Esophagus (tissue), 2 donors: Measurements from ENCODE around the gene SCN2A. TPM values are rescaled to one million over a fixed set of nuclear protein-coding genes. Genes with fewer than 3 reads are reported as not detected.

Experiments used
- H3K27ac ChIP-seq, 2 donors: one replicate each; pipeline ENCODE4 v1.5.1; 2013; ENCODE audit warnings: low read depth in 2 of 2, mild to moderate bottlenecking in 2 of 2, inconsistent platforms in 1 of 2, low read length in 1 of 2, moderate library complexity in 1 of 2
- H3K27me3 ChIP-seq, 2 donors: one replicate each; pipeline ENCODE4 v1.6.1; 2013; ENCODE audit warnings: low read length in 2 of 2, control low read depth in 1 of 2, mild to moderate bottlenecking in 1 of 2; ENCODE audit not compliant: insufficient read depth in 2 of 2, control insufficient read depth in 1 of 2
- H3K36me3 ChIP-seq, 2 donors: one replicate each; pipeline ENCODE4 v1.6.1; 2013; ENCODE audit warnings: low read length in 1 of 2; ENCODE audit not compliant: control insufficient read depth in 2 of 2, insufficient read depth in 2 of 2
- H3K4me1 ChIP-seq, 2 donors: one replicate each; pipeline ENCODE4 v1.6.1; 2013; ENCODE audit warnings: low read length in 1 of 2; ENCODE audit not compliant: control insufficient read depth in 2 of 2, insufficient read depth in 2 of 2
- H3K4me3 ChIP-seq, 2 donors: one replicate each; pipeline ENCODE4 v1.5.1; 2013; ENCODE audit warnings: low read length in 2 of 2, mild to moderate bottlenecking in 2 of 2, low read depth in 1 of 2, moderate library complexity in 1 of 2
- H3K9me3 ChIP-seq, 2 donors: one replicate each; pipeline ENCODE4 v1.6.1; 2013; ENCODE audit warnings: mild to moderate bottlenecking in 2 of 2, low read depth in 1 of 2, low read length in 1 of 2, moderate library complexity in 1 of 2; ENCODE audit not compliant: control insufficient read depth in 2 of 2, insufficient read depth in 1 of 2
- WGBS, 2 donors: extraction: QIAGEN DNeasy Blood & Tissue Kit; methylation state at CpG; one replicate each; pipeline ENCODE4 v1.1.7; 2013; 5-methylcytosine and 5-hydroxymethylcytosine counted together
- polyA plus RNA-seq, 2 donors: library from polyadenylated mRNA; stranded (reverse); fragments of 200-250 nt; gene quantifications; one replicate each; pipeline ENCODE4 v1.2.3, GENCODE V29; 2013
- donor health status: healthy with polysubstance abuse.
- donor health status: Bipolar disorder and iron deficiency.

The SCN2A gene
- polyA plus RNA-seq, 2 donors, result 0.01 to 0.02 TPM

DNA sequence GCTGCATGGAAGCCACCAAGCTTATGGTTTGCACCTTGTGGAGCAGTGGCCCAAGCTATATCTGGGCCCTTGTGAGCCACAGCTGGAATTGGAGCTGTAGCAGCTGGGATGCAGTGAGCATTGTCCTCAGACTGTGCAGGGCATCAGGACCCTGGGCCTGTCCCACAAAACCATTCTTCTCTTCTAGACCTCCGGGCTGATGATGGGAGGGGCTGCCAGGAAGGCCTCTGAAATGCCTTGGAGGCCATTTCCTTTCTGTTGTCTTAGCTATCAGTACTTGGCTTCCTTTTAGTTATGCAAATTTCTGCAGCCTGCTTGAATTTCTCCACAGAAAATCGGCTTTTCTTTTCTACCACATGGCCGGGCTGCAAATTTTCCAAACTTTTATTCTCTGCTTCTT, 183.9 kb downstream of the SCN2A start:
- H3K27me3 ChIP-seq, result no peaks in the 10 kb centered on the region
- no peak overlapping the region for H3K4me3 ChIP-seq
- no peaks in the 10 kb centered on the region for H3K4me1 ChIP-seq
- H3K27ac ChIP-seq, result no peak overlapping the region
- WGBS, 2 donors, result 85 to 88% methylated on average over 3 of the region's 3 CpGs
- H3K9me3 ChIP-seq, result no peaks in the 10 kb centered on the region
- H3K36me3 ChIP-seq, result no peaks in the 10 kb centered on the region

DNA sequence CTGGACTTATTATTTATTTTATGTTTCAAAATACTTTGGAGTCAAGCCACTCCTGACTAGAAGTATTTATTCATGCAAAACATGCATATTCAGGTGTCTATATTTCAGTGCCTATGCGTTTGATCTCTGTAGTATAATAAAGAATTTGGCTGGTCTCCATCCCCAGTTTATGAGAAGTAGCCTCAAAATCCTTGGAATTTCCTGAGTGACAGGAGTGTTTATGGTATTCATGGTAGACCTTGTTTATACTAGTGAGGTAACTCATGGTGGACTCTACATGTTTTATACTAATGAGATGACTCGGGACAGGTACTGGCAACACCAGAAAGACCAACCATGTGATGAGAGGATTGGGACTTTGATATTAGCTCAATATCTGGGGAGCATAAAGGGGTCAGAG, 186.3 kb downstream of the SCN2A start:
- Histone ChIP-seq H3K27me3 (no peaks in the 10 kb centered on the region), H3K4me1 (no peaks in the 10 kb centered on the region), H3K9me3 (no peaks in the 10 kb centered on the region), H3K36me3 (no peaks in the 10 kb centered on the region), H3K4me3 (no peak overlapping the region), H3K27ac (no peak overlapping the region)
- WGBS, 2 donors, result 66 to 78% methylated on average over 2 of the region's 2 CpGs

DNA sequence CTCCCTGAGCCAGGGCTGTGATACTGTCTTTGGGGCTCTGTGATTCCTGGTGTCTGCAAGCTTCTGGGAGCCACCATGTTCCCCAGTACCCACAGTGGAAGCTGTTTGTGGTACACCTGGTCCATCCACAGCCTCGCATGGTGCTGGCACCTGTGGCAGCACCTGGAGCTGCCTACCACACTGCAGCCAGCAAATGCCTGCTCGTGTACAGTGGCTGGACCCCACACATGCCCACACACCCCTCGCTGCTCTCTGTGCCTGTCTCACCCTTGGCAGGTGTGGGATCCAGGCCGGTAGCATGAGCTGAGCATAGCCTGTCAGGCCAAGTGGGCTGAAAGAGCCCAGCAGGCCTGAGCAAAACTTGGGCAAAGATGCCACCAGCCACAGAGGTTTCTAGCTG, 188.5 kb downstream of the SCN2A start:
- Histone ChIP-seq H3K9me3 (no peaks in the 10 kb centered on the region), H3K4me3 (no peak overlapping the region), H3K27ac (no peak overlapping the region), H3K27me3 (no peaks in the 10 kb centered on the region), H3K4me1 (no peaks in the 10 kb centered on the region), H3K36me3 (no peaks in the 10 kb centered on the region)
- 86 to 88% methylated on average over 4 of the region's 4 CpGs for WGBS, 2 donors

DNA sequence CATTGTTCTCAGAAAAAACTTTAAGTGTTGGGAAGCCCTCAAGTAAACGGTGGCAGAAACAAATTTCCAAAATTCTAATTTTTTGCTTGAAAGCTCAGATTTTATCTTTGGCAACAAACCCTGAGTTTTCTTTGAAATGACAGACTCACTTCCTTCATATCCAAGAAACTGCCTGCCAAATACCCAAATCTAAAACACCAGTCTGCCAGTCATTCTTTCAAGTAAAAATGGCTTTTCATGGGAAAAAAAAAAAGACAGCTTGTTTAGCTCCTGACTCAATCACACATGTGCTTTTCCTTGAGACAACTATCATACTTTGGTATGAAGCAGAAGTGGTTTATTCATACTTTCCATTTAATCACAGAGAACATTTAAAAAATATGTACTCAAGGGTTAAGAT, 189.7 kb downstream of the SCN2A start:
- 65 to 68% methylated on average over 1 of the region's 1 CpG for WGBS, 2 donors
- Histone ChIP-seq H3K27ac (no peak overlapping the region), H3K27me3 (no peaks in the 10 kb centered on the region), H3K4me3 (no peak overlapping the region), H3K9me3 (no peaks in the 10 kb centered on the region), H3K4me1 (no peaks in the 10 kb centered on the region), H3K36me3 (no peaks in the 10 kb centered on the region)

DNA sequence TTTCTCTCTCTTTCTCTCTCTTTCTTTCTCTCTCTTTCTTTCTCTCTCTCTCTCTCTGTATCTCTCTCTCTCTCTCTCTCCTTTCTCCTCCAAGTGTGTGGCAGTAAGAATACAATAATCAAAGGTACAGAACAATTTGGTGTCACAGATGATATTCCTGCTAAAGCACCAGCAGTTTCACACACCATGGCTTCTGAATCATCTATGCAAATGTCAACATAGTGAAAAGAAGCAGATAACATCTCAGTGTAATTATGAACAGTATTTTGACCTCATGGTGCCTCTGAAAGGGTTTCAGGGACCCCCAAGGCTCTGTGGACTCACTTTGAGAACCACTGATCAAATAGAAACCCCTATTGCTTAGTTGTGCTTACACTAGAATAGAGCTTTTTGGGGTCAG, 191.8 kb downstream of the SCN2A start:
- H3K9me3 ChIP-seq, result no peaks in the 10 kb centered on the region
- no peaks in the 10 kb centered on the region for H3K4me1 ChIP-seq
- H3K27me3 ChIP-seq, result no peaks in the 10 kb centered on the region
- no peak overlapping the region for H3K27ac ChIP-seq
- H3K4me3 ChIP-seq, result no peak overlapping the region
- no peaks in the 10 kb centered on the region for H3K36me3 ChIP-seq

DNA sequence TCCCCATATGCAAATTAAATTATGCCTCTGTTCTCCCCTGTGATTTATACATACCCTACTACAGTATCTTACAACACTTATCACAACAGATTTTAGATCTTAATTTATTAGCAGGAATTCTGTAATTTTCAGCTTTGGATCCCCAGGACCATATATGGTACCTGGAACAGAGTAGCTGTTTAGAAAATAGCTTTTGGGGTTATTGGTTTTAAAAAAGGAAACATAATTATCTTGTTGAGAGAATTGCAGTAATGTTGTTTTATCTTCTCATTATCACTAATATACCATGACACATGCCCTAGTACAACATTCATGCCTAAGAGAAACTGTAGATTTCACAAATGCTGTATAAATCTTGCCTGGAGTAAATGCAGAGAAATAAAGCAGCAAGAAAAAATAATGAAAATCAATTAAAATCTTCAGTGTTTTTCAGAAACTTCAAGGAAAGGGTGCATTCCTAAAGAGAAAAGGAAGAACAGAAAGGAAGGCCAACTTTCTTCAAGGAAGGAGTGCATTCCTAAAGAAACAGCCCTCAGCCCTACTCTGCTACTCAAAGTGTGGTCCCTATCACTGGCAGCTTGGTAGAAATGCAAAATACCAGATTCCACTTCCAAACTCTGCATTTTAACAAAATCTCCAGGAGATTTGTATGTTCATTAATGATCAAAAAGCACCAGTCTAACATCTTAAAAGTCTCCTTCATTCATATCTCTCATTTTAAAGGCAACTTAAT, 193.2 kb downstream of the SCN2A start:
- H3K4me3 ChIP-seq, result no peak overlapping the region
- H3K9me3 ChIP-seq, result no peaks in the 10 kb centered on the region
- H3K36me3 ChIP-seq, result no peaks in the 10 kb centered on the region
- H3K4me1 ChIP-seq, result no peaks in the 10 kb centered on the region
- H3K27me3 ChIP-seq, result no peaks in the 10 kb centered on the region
- H3K27ac ChIP-seq, result no peak overlapping the region

DNA sequence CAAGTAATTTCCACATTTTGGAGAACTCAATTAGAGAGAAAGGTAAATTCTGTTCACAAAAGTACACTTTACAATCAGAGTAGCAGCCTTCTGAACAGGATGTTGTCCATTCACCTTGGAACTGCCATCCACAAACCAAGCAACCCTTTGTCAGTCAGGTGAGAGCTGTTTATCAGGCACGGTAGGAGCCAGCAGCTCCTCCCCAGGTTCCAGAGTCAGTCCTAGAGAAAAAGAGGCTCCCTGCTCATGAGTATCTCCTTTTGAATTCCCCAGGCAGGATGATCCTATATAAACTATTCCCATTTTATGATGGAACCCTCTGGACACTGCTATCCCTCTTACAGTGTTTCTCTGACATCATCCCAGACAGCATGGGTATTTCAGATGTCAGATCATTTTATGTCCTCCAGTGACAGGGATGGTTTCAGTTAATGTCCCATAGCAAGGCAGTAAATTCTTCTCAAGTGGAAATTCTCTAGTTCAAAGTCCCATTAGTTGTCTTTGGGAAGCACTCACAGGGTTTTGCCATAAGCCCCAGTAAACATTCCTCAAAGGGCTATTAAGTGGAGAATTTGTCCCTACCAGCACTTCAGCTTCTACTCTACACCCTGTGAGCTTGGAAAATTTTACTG, 195.8 kb downstream of the SCN2A start:
- Histone ChIP-seq H3K36me3 (no peaks in the 10 kb centered on the region), H3K9me3 (no peaks in the 10 kb centered on the region), H3K4me1 (no peaks in the 10 kb centered on the region), H3K27ac (no peak overlapping the region), H3K4me3 (no peak overlapping the region), H3K27me3 (no peaks in the 10 kb centered on the region)
- WGBS, 2 donors, result 70 to 71% methylated on average over 1 of the region's 1 CpG

DNA sequence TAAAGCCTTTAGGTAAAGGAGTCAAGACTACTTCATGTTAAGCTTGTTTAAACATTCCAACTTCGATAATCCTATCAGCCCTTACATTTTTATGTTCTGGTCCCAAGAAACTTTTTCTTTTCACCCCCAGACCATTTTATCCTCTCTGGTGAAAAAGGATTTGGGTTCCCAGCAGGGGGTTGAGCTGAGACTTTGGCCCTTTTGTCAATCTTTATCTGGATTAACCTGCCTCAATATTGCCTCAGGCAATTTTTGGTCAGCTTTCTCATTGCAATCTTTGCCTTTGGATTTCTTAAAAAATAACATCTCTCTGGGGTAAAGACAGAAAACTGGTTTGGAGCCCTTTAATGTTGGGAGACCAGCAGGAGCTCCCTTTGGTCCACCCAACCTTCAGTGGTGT, 196.4 kb downstream of the SCN2A start:
- WGBS, 2 donors, result 64 to 67% methylated on average over 1 of the region's 1 CpG
- H3K4me1 ChIP-seq, result no peaks in the 10 kb centered on the region
- no peak overlapping the region for H3K27ac ChIP-seq
- no peaks in the 10 kb centered on the region for H3K27me3 ChIP-seq
- H3K9me3 ChIP-seq, result no peaks in the 10 kb centered on the region
- H3K4me3 ChIP-seq, result no peak overlapping the region
- no peaks in the 10 kb centered on the region for H3K36me3 ChIP-seq

DNA sequence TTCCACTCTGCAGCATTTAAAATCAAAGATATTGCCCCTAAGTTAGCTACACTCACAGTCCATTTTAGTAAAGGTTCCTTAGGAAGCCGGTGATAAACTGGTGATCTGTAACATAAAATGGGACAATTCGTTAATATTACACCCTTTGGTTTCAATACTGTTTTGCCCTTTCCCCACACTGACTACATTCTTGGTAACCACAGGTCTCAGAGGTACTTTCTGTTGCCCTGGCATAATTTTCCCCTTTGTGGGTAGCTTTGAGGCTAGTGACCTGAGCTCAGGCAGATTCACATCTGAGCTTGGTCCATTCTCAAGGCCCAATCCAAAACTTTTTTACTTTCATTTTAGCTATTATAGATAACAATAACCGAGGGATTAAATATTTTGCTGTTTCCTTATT, 197.3 kb downstream of the SCN2A start:
- no peaks in the 10 kb centered on the region for H3K27me3 ChIP-seq
- no peaks in the 10 kb centered on the region for H3K36me3 ChIP-seq
- no peak overlapping the region for H3K4me3 ChIP-seq
- no peaks in the 10 kb centered on the region for H3K4me1 ChIP-seq
- 75 to 88% methylated on average over 3 of the region's 3 CpGs for WGBS, 2 donors
- H3K9me3 ChIP-seq, result no peaks in the 10 kb centered on the region
- H3K27ac ChIP-seq, result no peak overlapping the region

DNA sequence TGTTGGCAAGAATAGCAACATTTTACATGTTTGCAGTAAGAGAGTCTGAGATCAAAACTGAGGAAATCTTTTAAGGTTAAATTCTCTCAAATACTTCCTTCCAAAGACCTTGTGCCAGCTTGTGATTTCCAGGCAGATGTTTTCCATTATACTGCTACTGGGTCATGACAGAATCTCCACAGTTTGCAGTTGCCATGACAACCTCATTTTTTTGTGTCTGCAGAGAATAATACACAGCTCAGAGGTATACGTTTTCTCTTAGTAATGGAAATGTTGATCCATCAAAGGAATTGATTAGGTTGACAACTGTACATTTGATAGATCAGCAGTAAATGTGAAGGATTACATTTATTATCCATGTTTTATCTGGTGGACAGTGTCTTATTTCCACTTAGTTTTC, 201.2 kb downstream of the SCN2A start:
- H3K4me1 ChIP-seq, result no peaks in the 10 kb centered on the region
- 2 to 7% methylated on average over 1 of the region's 1 CpG for WGBS, 2 donors
- H3K27ac ChIP-seq, result no peak overlapping the region

More for the DNA sequence above, 201.2 kb downstream of the SCN2A start:
- H3K9me3 ChIP-seq, result no peaks in the 10 kb centered on the region
- no peaks in the 10 kb centered on the region for H3K36me3 ChIP-seq
- no peaks in the 10 kb centered on the region for H3K27me3 ChIP-seq
- no peak overlapping the region for H3K4me3 ChIP-seq
